ENCODE data around the gene MANSC4. TPM values are rescaled to one million over a fixed set of nuclear protein-coding genes. Genes with fewer than 3 reads are reported as not detected.

MANSC4 gene
- total RNA-seq, 1 donor from 2014 or later, result not detected

DNA sequence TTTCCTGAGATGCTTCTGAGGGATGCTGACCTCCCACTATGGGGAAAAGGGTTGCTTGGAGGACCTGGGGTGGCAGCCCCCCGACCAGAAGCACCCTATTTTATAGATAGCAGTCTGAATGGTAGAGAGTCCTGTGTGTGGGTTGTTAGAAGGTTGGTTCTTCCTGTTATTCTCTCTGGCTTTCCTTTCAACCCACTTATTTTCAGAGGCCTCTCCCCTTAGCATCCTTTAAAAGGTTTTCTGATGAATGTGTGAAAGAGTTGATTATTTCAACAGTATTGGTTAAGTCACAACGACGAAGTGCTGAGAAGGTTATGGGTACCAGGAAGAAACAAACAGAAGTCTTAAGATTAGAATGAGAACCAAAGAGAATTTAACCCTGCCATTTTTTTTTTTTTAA is 20.8 kb upstream of the MANSC4 start:
- Histone ChIP-seq H3K36me3 (ENCODE audit: control insufficient read depth, insufficient read depth, low read length) (no peaks in the 10 kb centered on the region), H3K4me3 (ENCODE audit: low read depth, low read length) (no peak overlapping the region), H3K27me3 (ENCODE audit: control insufficient read depth, insufficient read depth, low read length) (no peaks in the 10 kb centered on the region)
- TF ChIP-seq CTCF (IDR thresholded peaks at IDR 0.05; ENCODE audit: insufficient read depth, low read length, poor library complexity, severe bottlenecking), result no peak
- no peak for DNase-seq (ENCODE audit: low read depth)

DNA sequence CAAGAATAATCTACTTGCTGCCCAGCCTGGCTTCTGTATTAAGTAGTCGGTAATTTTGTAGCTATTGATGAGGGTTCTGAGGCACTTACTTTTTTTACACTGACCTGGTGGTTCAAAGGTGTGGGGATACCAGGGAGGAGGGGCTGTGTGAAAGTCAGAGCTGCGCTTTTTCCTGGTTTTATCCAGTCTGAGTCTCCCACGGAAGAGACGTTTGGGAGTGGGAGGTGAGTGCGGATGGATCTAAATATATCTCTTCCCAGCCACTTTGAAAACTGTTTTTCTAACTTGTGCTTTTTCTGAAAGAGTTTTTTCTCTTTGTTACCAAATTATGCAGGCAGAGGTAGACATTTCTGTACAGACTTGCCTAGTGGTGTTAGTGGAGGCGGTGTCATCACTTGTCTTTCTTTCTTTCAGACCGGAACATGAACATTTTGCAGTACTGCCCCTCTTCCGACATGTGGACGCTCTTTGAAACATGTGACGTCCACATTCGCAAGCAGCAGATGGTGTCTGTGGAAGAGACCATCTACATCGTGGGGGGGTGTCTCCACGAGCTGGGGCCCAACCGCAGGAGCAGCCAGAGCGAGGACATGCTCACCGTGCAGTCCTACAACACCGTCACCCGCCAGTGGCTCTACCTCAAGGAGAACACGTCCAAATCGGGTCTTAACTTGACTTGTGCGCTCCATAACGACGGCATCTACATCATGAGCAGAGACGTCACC is 17.4 kb upstream of the MANSC4 start:
- no peak for TF ChIP-seq CTCF (IDR thresholded peaks at IDR 0.05; ENCODE audit: insufficient read depth, low read length, poor library complexity, severe bottlenecking)
- H3K27me3 ChIP-seq (ENCODE audit: control insufficient read depth, insufficient read depth, low read length), result no peaks in the 10 kb centered on the region
- no peak overlapping the region for H3K4me3 ChIP-seq (ENCODE audit: low read depth, low read length)
- no peak for DNase-seq (ENCODE audit: low read depth)
- H3K36me3 ChIP-seq (ENCODE audit: control insufficient read depth, insufficient read depth, low read length), result no peaks in the 10 kb centered on the region

DNA sequence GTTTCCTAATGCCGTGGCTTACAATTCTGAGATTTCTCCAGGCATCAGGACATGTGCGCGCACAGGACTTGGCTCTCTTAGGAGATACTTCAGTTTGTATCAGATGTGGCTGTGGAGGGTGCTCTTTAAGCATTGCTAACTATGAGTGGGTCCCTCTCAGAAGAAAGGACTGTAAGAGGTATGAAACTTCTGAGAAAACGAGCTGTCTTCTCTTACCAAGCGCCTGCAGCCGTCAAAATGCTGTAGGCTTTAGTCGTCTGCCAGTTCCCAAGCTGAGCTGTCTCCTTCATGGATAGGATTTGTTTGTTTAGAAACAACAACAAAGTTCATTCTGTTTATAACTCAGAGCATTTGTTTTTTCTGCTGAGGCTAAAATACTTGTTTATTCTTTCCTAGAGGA is 16.1 kb upstream of the MANSC4 start:
- Histone ChIP-seq H3K36me3 (ENCODE audit: control insufficient read depth, insufficient read depth, low read length) (no peaks in the 10 kb centered on the region), H3K27me3 (ENCODE audit: control insufficient read depth, insufficient read depth, low read length) (no peaks in the 10 kb centered on the region), H3K4me3 (ENCODE audit: low read depth, low read length) (no peak overlapping the region)
- DNase-seq (ENCODE audit: low read depth), result no peak
- TF ChIP-seq CTCF (IDR thresholded peaks at IDR 0.05; ENCODE audit: insufficient read depth, low read length, poor library complexity, severe bottlenecking), result no peak

DNA sequence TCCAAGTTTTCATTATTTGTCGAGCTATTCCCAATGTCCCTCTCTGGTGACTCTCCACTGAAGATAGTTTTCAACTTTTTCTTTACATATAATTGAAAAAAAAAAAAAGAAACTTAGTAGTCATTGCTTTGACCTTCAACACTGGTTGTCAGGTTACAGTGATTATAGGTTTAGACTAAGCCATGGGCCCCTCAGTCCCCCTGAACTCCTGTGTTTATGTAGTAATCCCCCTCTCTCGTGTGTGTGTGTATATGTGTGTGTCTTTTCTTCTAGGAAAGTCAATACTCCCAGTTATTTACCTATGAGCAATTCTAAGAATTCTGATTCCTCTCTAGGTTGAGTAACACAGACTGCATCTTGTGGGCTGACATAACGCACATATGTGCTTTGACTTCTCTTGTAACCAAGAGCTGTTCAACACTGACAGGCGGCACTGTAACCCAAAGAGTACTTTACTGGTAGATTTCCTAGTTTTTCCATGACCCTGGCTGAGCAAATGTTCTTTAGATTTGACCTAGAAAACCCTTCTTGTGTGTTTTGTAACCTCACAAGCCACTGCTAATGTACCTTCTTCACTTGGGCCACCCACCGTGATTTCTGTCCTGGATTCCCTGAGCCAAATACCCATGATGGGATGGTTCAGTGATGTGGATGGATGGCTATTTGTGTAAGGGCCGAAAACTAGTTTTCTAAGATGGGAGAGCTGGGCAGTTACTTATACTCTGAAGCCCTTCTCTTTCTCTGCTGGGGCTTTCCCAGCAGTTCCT is 15.0 kb upstream of the MANSC4 start:
- no peak for DNase-seq (ENCODE audit: low read depth)
- Histone ChIP-seq H3K4me3 (ENCODE audit: low read depth, low read length) (no peak overlapping the region), H3K27me3 (ENCODE audit: control insufficient read depth, insufficient read depth, low read length) (no peaks in the 10 kb centered on the region), H3K36me3 (ENCODE audit: control insufficient read depth, insufficient read depth, low read length) (no peaks in the 10 kb centered on the region)
- TF ChIP-seq CTCF (IDR thresholded peaks at IDR 0.05; ENCODE audit: insufficient read depth, low read length, poor library complexity, severe bottlenecking), result no peak

DNA sequence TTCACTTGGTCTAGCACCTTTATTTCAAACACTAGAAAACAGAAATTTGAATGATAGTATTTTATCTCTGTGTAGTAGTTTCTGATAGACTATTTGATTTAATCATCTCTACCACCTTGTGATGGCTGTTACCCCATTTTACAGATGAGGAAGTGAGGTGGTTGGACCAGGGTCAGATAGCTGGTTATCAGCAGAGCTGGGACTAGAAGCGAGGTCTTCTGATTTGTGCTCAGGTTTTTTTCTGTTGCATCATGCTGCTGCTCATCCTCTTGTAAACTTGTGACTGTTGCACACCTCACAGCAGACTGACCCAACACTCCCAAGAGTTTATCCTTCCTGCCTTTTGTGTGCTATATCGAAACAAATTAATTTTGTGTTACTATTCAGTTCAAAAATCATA is 10.1 kb upstream of the MANSC4 start:
- no peak for DNase-seq (ENCODE audit: low read depth)
- no peak for TF ChIP-seq CTCF (IDR thresholded peaks at IDR 0.05; ENCODE audit: insufficient read depth, low read length, poor library complexity, severe bottlenecking)
- Histone ChIP-seq H3K27me3 (ENCODE audit: control insufficient read depth, insufficient read depth, low read length) (no peaks in the 10 kb centered on the region), H3K36me3 (ENCODE audit: control insufficient read depth, insufficient read depth, low read length) (no peaks in the 10 kb centered on the region), H3K4me3 (ENCODE audit: low read depth, low read length) (no peak overlapping the region)

Data from kidney epithelial cell (primary cell).